Fibroblast of skin of left biceps (primary cell): ENCODE measurements around the gene EPC1.
"Not testable (repeated sequence)": the region's sequence is repeated elsewhere in the genome, so short reads cannot be mapped to it uniquely, and the experiment has no call there.

Experiments
- DNase-seq, 2 experiments: peaks; one replicate each; pipeline ENCODE4 v3.0.0-alpha.2; 2013; ENCODE audit warnings: low read depth in 2 of 2

EPC1 gene

DNA sequence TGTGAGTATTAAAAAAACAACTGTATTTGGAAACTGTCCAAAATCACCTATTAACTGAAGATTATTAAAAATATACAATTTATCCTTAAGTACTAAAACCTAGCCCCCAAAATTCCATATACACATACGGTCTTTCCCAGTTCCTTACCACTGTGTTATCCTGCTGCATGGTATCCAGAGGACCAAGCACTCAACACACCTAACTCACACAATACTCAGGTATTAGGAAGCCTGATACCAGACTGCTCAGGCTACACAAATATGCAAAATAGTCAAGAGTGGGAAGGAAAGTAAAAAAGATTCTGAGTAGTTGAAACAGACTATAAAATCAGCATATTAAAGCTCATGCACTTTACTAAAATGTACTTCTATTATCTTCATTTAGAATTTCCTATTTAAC is 67.2 kb downstream of the EPC1 start:
- DNase-seq: no peak

DNA sequence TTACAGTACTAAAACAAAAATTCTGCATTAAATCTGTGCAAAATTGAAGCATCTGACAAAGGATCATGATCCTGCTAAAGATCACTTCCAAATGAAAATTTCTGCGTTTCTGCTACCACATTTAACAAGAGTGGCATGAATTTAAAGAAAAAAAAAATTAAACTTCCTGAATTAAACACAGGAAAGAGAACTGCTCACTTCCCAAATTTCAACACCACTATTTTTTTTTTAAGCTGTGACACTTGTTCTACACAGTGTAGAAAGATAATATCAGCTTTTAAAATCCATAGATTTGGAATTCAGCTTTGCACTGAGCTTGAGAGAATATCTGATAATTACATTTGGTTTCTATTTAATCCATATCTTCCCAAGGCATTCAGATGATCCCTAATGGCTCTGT is 73.6 kb downstream of the EPC1 start:
- DNase-seq: no peak

- DNase-seq: no peak
These were observed 75.3 kb downstream of the EPC1 start for GRCh38 chr10:32271617-32272016.

GRCh38 chr10:32269343-32270100 is 77.4 kb downstream of the EPC1 start:
- DNase-seq: no peak

GRCh38 chr10:32268788-32269187 is 78.2 kb downstream of the EPC1 start:
- no peak for DNase-seq

DNA sequence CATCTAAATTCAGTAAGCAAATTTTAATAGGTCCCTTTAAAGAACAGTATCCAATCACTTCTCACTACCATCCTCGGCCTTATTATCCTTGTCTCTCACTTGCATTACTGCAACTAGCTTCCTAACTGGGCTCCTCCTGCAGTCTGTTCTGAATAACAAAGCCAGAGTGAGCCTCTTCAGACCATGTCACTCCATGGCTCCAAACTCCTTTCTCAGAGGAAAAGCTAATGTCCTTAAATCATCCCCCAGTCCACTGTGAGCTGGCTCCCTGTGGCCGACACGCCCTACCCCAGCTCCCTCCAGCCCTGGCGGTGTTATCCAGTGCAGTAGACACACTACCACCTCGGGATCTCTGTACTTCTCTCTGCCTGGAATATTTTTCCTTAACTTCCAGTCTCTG is 80.0 kb downstream of the EPC1 start:
- no peak for DNase-seq

- DNase-seq: no peak
These were observed 80.4 kb downstream of the EPC1 start for GRCh38 chr10:32266566-32266965.

DNA sequence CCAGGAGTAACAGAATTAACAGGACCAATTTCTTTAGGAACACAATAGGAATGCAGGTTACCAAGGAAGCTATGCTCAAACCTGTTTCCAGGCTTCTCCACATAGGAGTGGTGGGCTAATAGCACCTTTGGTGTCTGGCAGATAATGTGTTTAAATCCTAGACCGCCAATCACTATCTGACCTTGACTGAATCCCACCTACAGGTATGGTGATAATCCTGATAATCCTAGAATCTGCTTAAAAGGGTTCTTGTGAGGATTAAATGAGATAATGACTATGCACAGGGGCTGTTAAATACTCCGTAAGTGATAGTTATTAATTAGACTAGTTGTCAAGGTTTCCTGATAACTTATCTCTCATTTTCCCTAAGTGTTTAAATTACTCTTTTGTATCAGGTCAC is 81.2 kb downstream of the EPC1 start:
- no peak for DNase-seq

- DNase-seq: no peak
These were observed 83.7 kb downstream of the EPC1 start for GRCh38 chr10:32263300-32263699.

DNA sequence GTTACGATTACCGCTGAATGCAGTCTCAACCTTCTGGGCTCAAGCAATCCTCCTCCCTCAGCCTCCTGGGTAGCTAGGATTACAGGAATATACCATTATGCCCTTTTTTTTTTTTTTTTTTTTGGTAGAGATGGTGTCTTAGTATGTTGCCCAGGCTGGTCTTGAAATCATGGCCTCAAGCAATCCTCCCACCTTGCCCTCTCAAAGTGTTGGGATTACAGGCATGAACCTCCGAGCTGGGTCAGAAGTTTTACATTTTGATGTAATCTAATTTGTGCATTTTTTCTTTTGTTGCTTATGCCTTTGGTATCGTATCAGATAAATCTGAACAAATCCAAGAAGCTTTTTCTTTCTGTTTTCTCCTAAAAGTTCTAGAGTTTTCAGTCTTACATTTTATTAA is 87.4 kb downstream of the EPC1 start:
- DNase-seq: no peak

DNA sequence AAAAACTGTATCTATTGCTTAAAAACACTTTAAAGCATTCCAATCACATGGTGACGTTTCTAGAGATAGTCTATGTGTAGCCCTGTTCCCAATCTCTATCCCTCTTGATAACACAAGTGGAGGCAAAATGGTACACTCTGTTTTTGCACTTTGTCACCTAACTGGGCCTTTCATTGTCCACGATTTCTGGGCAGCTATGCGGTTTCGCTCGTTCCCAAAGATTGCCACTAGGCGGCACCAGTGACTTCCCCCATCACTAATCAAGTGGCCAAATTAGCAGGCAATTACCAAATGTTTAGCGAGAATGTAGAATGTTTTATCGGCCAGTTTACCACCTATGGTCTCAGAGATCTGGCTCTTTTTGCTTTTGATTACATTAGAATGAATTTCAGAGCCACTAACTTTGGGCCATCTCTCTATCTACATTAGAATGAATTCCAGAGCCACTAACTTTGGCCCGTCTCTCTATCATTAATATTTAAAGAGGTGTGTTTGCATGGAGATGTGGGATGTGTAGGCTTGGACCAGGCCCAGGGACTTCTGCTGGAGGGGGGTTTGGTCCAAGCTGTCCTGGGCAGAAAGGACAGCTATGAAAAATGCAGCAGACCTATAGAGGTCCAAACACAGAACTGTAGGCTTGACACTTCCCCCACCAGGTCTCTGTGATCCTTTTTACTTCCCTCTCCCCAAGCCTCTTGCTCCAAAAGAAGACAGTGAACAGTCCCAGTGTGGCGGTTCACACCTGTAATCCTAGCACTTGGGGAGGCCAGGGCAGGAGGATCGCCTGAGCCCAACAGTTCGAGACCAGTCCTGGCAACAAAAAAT is 90.1 kb downstream of the EPC1 start:
- no peak for DNase-seq

- no peak for DNase-seq
These were observed 93.1 kb downstream of the EPC1 start for GRCh38 chr10:32253821-32254220.

DNA sequence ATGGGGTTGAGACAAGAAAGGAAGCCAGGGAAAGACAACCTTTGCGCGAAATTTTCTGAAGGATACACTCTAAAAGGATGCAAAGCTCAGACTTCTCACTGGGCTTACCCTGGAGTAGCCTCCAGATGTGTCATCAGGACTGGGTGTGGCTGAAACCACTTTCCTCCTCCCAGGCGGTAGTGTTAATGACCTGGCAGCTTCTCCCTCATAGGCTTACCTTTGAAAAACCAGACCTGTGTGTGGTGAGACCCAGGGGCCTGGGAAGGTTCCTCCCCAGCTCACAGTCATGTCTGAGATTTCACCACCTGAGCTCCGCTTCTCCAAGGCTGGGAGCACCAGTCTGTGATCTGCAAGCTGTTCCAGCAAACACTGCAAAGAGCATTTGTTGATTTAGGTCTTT is 93.7 kb downstream of the EPC1 start:
- no peak for DNase-seq

- DNase-seq: not testable (repeated sequence)
These were observed 96.5 kb downstream of the EPC1 start for GRCh38 chr10:32250489-32250888.

GRCh38 chr10:32246685-32247084 is 100.3 kb downstream of the EPC1 start:
- DNase-seq: no peak

- DNase-seq: no peak
These were observed 101.2 kb downstream of the EPC1 start for GRCh38 chr10:32245760-32246159.

- DNase-seq: no peak
These were observed 102.3 kb downstream of the EPC1 start for GRCh38 chr10:32244421-32245207.

DNA sequence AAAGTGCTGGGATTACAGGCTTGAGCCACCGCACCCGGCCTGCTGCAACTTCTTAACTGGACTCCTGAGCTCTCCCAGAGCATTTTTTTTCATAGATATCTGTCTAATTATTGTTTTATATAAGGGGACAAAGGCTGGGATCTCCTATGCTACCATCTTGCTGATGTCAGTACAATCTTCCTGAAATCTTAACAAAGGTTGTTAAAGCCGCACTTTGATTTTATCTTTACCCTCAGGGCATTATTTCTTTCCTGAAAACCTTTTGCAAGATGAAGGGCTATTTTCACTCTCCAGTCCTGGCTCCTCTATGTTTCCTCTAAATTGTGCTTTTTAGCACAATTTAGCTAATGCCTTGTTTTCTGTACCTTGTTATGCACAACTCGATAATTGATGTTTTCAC is 102.9 kb downstream of the EPC1 start:
- no peak for DNase-seq

GRCh38 chr10:32241946-32242345 is 105.0 kb downstream of the EPC1 start:
- no peak for DNase-seq

DNA sequence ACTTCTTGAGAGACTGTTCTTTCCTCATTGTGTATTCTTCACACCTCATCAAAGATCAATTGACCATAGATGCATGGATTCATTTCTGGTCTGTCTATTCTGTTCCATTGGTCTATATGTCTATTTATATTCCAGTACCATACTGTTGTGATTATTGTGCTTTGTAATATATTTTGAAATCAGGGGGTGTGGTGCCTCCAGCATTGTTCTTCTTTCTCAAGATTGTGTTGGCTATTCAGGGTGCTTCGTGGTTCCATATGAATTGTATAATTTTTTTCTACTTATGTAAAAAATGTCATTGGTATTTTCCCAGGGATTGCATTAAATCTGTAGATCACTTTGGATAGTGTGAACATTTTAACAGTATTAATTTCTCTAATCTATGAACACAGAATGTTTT is 106.5 kb downstream of the EPC1 start:
- no peak for DNase-seq

DNA sequence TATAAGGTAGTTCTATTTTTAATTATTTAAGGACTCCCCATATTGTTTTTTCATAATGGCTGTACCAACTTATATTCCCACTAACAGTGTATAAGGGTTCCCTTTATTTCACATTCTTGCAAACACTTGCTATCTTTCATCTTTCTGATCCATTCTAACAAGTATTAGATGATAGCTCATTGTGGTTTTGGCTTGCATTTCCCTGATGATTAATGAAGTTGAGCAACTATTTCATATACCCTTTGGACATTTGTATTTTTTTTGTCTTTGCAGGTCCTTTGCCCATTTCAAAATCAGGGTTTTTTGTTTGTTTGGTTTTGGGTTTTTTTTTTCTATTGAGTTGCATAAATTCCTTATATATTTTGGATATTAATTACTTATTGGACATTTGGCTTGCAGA is 107.2 kb downstream of the EPC1 start:
- peak; percentile 53 to 55 for DNase-seq

- DNase-seq: peak in 1 of 2 experiments; percentile 36
These were observed 109.2 kb downstream of the EPC1 start for GRCh38 chr10:32237644-32238345.
